Neuronal stem cell (in vitro differentiated cells): ENCODE results near the gene PRTFDC1.

Experiments
- DNase-seq: peaks from one replicate; pipeline ENCODE4 v3.0.0-alpha.2; 2013; ENCODE audit warnings: low spot score
- H2AFZ ChIP-seq: one replicate; pipeline ENCODE4 v1.6.1; 2013; ENCODE audit warnings: mild to moderate bottlenecking, low read length, inconsistent platforms
- H2AK5ac ChIP-seq: 2 replicates; pipeline ENCODE4 v1.6.1; 2013; ENCODE audit warnings: low read depth, mild to moderate bottlenecking, inconsistent platforms, low read length, moderate library complexity, mixed read lengths
- H2BK120ac ChIP-seq: 2 replicates; pipeline ENCODE4 v1.6.1; 2013; ENCODE audit warnings: low read depth, mild to moderate bottlenecking, inconsistent platforms, low read length, moderate library complexity, mixed read lengths
- H2BK12ac ChIP-seq: one replicate; pipeline ENCODE4 v1.6.1; 2013; ENCODE audit warnings: low read length, inconsistent platforms
- H2BK15ac ChIP-seq: 2 replicates; pipeline ENCODE4 v1.6.1; 2013; ENCODE audit warnings: mild to moderate bottlenecking, low read length, inconsistent platforms, mixed read lengths
- H2BK5ac ChIP-seq: one replicate; pipeline ENCODE4 v1.6.1; 2013; ENCODE audit warnings: inconsistent platforms, mild to moderate bottlenecking, low read length, moderate library complexity
- H3K14ac ChIP-seq: one replicate; pipeline ENCODE4 v1.6.1; 2013; ENCODE audit warnings: low read length, inconsistent platforms
- H3K18ac ChIP-seq: 2 replicates; pipeline ENCODE4 v1.6.1; 2013; ENCODE audit warnings: low read length, inconsistent platforms
- H3K23ac ChIP-seq: 2 replicates; pipeline ENCODE4 v1.6.1; 2013; ENCODE audit warnings: low read depth, mild to moderate bottlenecking, mixed read lengths, low read length, inconsistent platforms; ENCODE audit not compliant: poor library complexity
- H3K27ac ChIP-seq: replicated peaks from 3 replicates; pipeline ENCODE4 v1.5.1; 2013; ENCODE audit warnings: low read length, inconsistent platforms
- H3K27me3 ChIP-seq, 3 experiments: 2 replicates each; pipeline ENCODE4 v1.6.1; 2013; ENCODE audit warnings: low read length in 3 of 3, mild to moderate bottlenecking in 2 of 3, inconsistent platforms in 1 of 3, low read depth in 1 of 3, mixed read lengths in 1 of 3, moderate library complexity in 1 of 3; ENCODE audit not compliant: control insufficient read depth in 3 of 3, insufficient read depth in 3 of 3
- H3K36me3 ChIP-seq, 2 donors: replicated peaks in 1 of 2; 2 replicates each; pipeline ENCODE4 v1.6.1; 2013; ENCODE audit warnings: low read length in 2 of 2; ENCODE audit not compliant: control insufficient read depth in 2 of 2, insufficient read depth in 2 of 2
- H3K4ac ChIP-seq: 2 replicates; pipeline ENCODE4 v1.6.1; 2013; ENCODE audit warnings: inconsistent platforms, mild to moderate bottlenecking, low read length, moderate library complexity
- H3K4me1 ChIP-seq, 2 donors: 1 replicate in 1 of 2; 2 replicates in 1 of 2; pipeline ENCODE4 v1.6.1; 2013; ENCODE audit warnings: low read length in 2 of 2, low read depth in 1 of 2; ENCODE audit not compliant: control insufficient read depth in 2 of 2, insufficient read depth in 1 of 2
- H3K4me2 ChIP-seq: one replicate; pipeline ENCODE4 v1.6.1; 2013; ENCODE audit warnings: mild to moderate bottlenecking, low read length, inconsistent platforms; ENCODE audit not compliant: insufficient read depth, poor library complexity, severe bottlenecking
- H3K4me3 ChIP-seq, 2 donors: 2 replicates each; pipeline ENCODE4 v1.5.1; 2013; ENCODE audit warnings: low read length in 2 of 2, mild to moderate bottlenecking in 2 of 2, inconsistent platforms in 1 of 2, moderate library complexity in 1 of 2
- H3K79me1 ChIP-seq: one replicate; pipeline ENCODE4 v1.6.1; 2013; ENCODE audit warnings: low read depth, mild to moderate bottlenecking, inconsistent platforms, low read length, moderate library complexity
- H3K9ac ChIP-seq: one replicate; pipeline ENCODE4 v1.6.1; 2013; ENCODE audit warnings: mild to moderate bottlenecking, low read depth, low read length, inconsistent platforms; ENCODE audit not compliant: poor library complexity
- H3K9me3 ChIP-seq, 2 donors: replicated peaks in 1 of 2; 2 replicates each; pipeline versions ENCODE3 to v1.6.1; 2013; ENCODE audit warnings: low read length in 2 of 2, mild to moderate bottlenecking in 2 of 2, inconsistent platforms in 1 of 2, low read depth in 1 of 2, mixed read lengths in 1 of 2, moderate library complexity in 1 of 2; ENCODE audit not compliant: control insufficient read depth in 2 of 2, insufficient read depth in 1 of 2
- H4K8ac ChIP-seq: one replicate; pipeline ENCODE4 v1.6.1; 2013; ENCODE audit warnings: low read depth, mild to moderate bottlenecking, inconsistent platforms, low read length, moderate library complexity
- H4K91ac ChIP-seq: one replicate; pipeline ENCODE4 v1.6.1; 2013; ENCODE audit warnings: low read length, low read depth, mild to moderate bottlenecking, inconsistent platforms; ENCODE audit not compliant: poor library complexity
- WGBS, 2 donors: extraction: QIAGEN DNeasy Blood & Tissue Kit; methylation state at CpG; one replicate each; pipeline ENCODE4 v1.1.7; 2013; ENCODE audit warnings: missing lambda C conversion rate in 2 of 2, mixed read lengths in 1 of 2; ENCODE audit not compliant: insufficient read length in 2 of 2, insufficient replicate concordance in 1 of 2; ENCODE audit errors: extremely low coverage in 2 of 2; 5-methylcytosine and 5-hydroxymethylcytosine counted together

The PRTFDC1 gene

GRCh38 chr10:24908793-24909423, 43.5 kb downstream of the PRTFDC1 start:
- Histone ChIP-seq H4K8ac (no peak overlapping the region), H3K9me3 (peaks cover 0 to 3% of the 10 kb centered on the region in 2 donors), H3K9ac (no peak overlapping the region), H2BK12ac (no peak overlapping the region), H3K79me1 (no peaks in the 10 kb centered on the region), H3K4ac (no peak overlapping the region), H4K91ac (no peak overlapping the region), H2AK5ac (no peak overlapping the region), H3K36me3 (no peaks in the 10 kb centered on the region), H3K27ac (no peak overlapping the region), H3K14ac (no peak overlapping the region), H2BK5ac (no peak overlapping the region), H2BK15ac (no peak overlapping the region), H3K4me3 (no peak overlapping the region), H3K4me2 (no peak overlapping the region), H3K27me3 (no peaks in the 10 kb centered on the region), H2BK120ac (no peak overlapping the region), H3K18ac (no peak overlapping the region), H3K23ac (no peak overlapping the region), H2AFZ (no peak overlapping the region), H3K4me1 (no peaks in the 10 kb centered on the region)
- no peak for DNase-seq
- WGBS, 2 donors: no CpG with 5 or more reads among the region's 2 CpGs

- Histone ChIP-seq H3K27ac (no peak overlapping the region), H3K4me2 (no peak overlapping the region), H3K9me3 (peaks cover 0 to 3% of the 10 kb centered on the region in 2 donors), H2AFZ (no peak overlapping the region), H3K9ac (no peak overlapping the region), H3K18ac (no peak overlapping the region), H2BK15ac (no peak overlapping the region), H3K4ac (no peak overlapping the region), H3K23ac (no peak overlapping the region), H4K91ac (no peak overlapping the region), H3K14ac (no peak overlapping the region), H2AK5ac (no peak overlapping the region), H3K79me1 (no peaks in the 10 kb centered on the region), H3K4me1 (no peaks in the 10 kb centered on the region), H2BK120ac (no peak overlapping the region), H3K27me3 (no peaks in the 10 kb centered on the region), H3K4me3 (no peak overlapping the region), H2BK5ac (no peak overlapping the region), H3K36me3 (no peaks in the 10 kb centered on the region), H4K8ac (no peak overlapping the region), H2BK12ac (no peak overlapping the region)
- no CpG with 5 or more reads among the region's 6 CpGs for WGBS, 2 donors
- no peak for DNase-seq
Measured at GRCh38 chr10:24907956-24908355, 44.5 kb downstream of the PRTFDC1 start.

GRCh38 chr10:24906372-24906771, 46.0 kb downstream of the PRTFDC1 start:
- H2BK5ac ChIP-seq: no peak overlapping the region
- H3K27ac ChIP-seq: no peak overlapping the region
- no peak overlapping the region for H2BK15ac ChIP-seq
- peaks cover 0 to 3% of the 10 kb centered on the region in 2 donors for H3K9me3 ChIP-seq
- H3K14ac ChIP-seq: no peak overlapping the region
- H3K79me1 ChIP-seq: no peaks in the 10 kb centered on the region
- no peak overlapping the region for H3K9ac ChIP-seq
- DNase-seq: no peak
- no peak overlapping the region for H3K4me2 ChIP-seq
- no peak overlapping the region for H4K91ac ChIP-seq
- H4K8ac ChIP-seq: no peak overlapping the region
- no peaks in the 10 kb centered on the region for H3K36me3 ChIP-seq
- H2AK5ac ChIP-seq: no peak overlapping the region
- no peak overlapping the region for H2BK12ac ChIP-seq
- no peak overlapping the region for H3K18ac ChIP-seq
- H3K4me1 ChIP-seq: peaks cover 0 to 5% of the 10 kb centered on the region in 2 donors
- H2AFZ ChIP-seq: no peak overlapping the region
- no CpG with 5 or more reads among the region's 3 CpGs for WGBS, 2 donors
- H2BK120ac ChIP-seq: no peak overlapping the region
- no peak overlapping the region for H3K4ac ChIP-seq
- no peak overlapping the region for H3K23ac ChIP-seq
- no peaks in the 10 kb centered on the region for H3K27me3 ChIP-seq
- no peak overlapping the region for H3K4me3 ChIP-seq

- Histone ChIP-seq H2BK12ac (no peak overlapping the region), H3K9me3 (peaks cover 0 to 3% of the 10 kb centered on the region in 2 donors), H3K36me3 (no peaks in the 10 kb centered on the region), H3K18ac (no peak overlapping the region), H3K27me3 (no peaks in the 10 kb centered on the region), H3K4me2 (no peak overlapping the region), H3K14ac (no peak overlapping the region), H2BK15ac (no peak overlapping the region), H3K4me1 (peaks cover 0 to 5% of the 10 kb centered on the region in 2 donors), H3K4ac (no peak overlapping the region), H4K8ac (no peak overlapping the region), H2BK5ac (no peak overlapping the region), H2AK5ac (no peak overlapping the region), H3K27ac (no peak overlapping the region), H3K23ac (no peak overlapping the region), H2AFZ (no peak overlapping the region), H3K79me1 (no peaks in the 10 kb centered on the region), H4K91ac (no peak overlapping the region), H3K9ac (no peak overlapping the region), H3K4me3 (no peak overlapping the region), H2BK120ac (no peak overlapping the region)
- WGBS, 2 donors: 100% methylated on average over 1 of the region's 4 CpGs
- DNase-seq: no peak
Measured at GRCh38 chr10:24904824-24905223, 47.6 kb downstream of the PRTFDC1 start.
